Omental fat pad (tissue), 4 donors: ENCODE data around the gene MAGI1. TPM values are rescaled to one million over a fixed set of nuclear protein-coding genes. Genes with fewer than 3 reads are reported as not detected.
"Not testable (repeated sequence)": the region's sequence is repeated elsewhere in the genome, so short reads cannot be mapped to it uniquely, and the experiment has no call there.

Experiments used
- ATAC-seq: fragments of 150-250 bp; one replicate; pipeline ENCODE4 v1.9.1; 2016; ENCODE audit warnings: mild to moderate bottlenecking, moderate library complexity; ENCODE audit not compliant: low FRiP score
- DNase-seq: peaks from one replicate; pipeline ENCODE4 v3.0.0-alpha.2; 2019; ENCODE audit warnings: low spot score
- total RNA-seq, 4 donors: library from RNA; depleted of rRNA; stranded (reverse); fragments of >200 nt; gene quantifications; one replicate each; pipeline ENCODE4 v1.1.0, GENCODE V29; 2016
- TF ChIP-seq, protein P1 (sequence below), 3 donors: fragments of 450-650 bp; IDR thresholded peaks; one replicate each; pipeline ENCODE4 v1.5.1; 2016 to 2017; ENCODE audit warnings: antibody characterized with exemption in 3 of 3, mild to moderate bottlenecking in 3 of 3, moderate library complexity in 2 of 3

The MAGI1 gene
- total RNA-seq, 4 donors from 2014 or later = 22.9 to 38.8 (median 34.3) TPM

- ATAC-seq (peak; percentile 62), DNase-seq (no peak)
- TF ChIP-seq, protein P1, sequence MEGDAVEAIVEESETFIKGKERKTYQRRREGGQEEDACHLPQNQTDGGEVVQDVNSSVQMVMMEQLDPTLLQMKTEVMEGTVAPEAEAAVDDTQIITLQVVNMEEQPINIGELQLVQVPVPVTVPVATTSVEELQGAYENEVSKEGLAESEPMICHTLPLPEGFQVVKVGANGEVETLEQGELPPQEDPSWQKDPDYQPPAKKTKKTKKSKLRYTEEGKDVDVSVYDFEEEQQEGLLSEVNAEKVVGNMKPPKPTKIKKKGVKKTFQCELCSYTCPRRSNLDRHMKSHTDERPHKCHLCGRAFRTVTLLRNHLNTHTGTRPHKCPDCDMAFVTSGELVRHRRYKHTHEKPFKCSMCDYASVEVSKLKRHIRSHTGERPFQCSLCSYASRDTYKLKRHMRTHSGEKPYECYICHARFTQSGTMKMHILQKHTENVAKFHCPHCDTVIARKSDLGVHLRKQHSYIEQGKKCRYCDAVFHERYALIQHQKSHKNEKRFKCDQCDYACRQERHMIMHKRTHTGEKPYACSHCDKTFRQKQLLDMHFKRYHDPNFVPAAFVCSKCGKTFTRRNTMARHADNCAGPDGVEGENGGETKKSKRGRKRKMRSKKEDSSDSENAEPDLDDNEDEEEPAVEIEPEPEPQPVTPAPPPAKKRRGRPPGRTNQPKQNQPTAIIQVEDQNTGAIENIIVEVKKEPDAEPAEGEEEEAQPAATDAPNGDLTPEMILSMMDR (IDR thresholded peaks at IDR 0.05) = no peak
Measured at GRCh38 chr3:66053550-66054094, 14.9 kb upstream of the MAGI1 start.

DNA sequence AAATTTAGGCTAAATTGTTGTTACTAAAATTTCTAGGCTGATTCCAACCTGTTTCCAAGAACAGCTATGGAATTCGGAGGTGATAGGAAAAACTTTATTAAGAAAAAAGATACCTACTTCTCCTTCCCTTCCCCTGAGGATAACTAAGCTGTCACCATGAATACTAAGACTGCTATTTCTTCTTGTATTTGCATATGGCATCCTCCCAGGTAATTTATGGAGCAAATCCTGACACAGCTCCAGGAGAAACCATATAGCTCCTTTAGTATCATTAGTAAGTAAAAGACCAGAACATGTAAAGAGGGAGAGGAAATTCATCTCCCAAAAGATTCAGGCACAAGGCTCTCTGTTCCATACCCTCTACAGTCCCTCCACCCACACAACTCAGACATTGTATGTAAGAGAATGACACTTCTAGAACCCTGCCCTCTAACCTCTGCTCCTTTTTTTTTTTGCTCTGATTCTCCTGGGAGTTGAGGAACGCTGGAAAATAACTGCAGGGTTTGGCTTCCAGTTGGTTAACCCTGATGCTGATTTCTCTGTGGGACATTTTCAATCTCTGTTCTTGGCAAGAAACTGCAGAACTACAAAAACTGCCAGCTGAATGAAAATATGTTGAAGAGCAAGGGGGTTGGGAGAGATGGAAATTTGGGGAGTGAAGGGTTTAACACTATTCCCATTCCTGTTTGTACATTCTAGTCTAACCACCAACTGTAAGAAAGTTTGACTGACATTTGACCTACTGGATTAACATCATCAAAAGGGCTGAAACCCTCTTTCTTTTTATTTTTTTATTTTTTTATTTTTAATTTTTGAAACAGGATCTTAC lies 14.2 kb upstream of the MAGI1 start:
- no peak for ATAC-seq
- no peak for DNase-seq
- TF ChIP-seq, protein P1 (IDR thresholded peaks at IDR 0.05) = no peak

DNA sequence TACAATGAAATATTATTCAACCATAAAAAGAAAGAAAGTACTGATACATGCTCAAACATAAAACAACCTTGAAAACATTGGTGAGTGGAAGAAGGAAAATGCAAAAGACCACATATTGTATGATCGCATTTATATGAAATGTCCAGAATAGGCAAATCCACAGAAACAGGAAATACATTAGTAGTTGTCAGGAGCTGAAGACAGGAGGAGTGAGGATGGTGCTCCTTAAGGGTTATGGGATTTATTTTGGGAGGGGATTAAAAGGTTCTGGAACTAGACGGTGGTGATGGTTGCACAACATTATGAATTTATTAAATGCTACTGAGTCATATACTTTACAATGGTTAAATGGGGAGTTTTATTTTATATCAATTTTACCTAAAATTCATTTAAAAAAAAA lies 12.1 kb upstream of the MAGI1 start:
- TF ChIP-seq, protein P1 (IDR thresholded peaks at IDR 0.05) = no peak
- DNase-seq (no peak), ATAC-seq (no peak)

GRCh38 chr3:66048051-66048395 lies 9.3 kb upstream of the MAGI1 start:
- TF ChIP-seq, protein P1 (IDR thresholded peaks at IDR 0.05) = no peak
- ATAC-seq = no peak
- DNase-seq = no peak

GRCh38 chr3:66047311-66048050 lies 8.8 kb upstream of the MAGI1 start:
- peak; percentile 92 for ATAC-seq
- no peak for DNase-seq
- TF ChIP-seq, protein P1 (IDR thresholded peaks at IDR 0.05) = no peak

DNA sequence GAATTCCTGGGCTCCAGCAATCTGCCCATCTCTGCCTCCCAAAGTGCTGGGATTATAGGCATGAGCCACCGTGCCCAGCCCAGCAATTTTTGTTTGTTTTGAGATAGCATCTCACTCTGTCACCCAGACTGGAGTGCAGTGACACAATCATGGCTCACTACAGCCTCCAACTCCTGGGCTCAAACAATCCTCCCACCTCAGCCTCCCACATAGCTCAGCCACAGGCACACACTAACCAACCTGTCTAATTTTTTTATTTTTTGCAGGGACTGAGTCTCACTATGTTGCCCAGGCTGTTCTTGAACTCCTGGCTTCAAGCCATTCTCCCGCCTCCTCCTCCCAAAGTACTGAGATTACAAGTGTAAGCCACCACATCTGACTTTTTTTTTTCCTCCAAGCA lies 7.6 kb upstream of the MAGI1 start:
- ATAC-seq, DNase-seq: not testable (repeated sequence)

GRCh38 chr3:66041828-66042227 lies 3.1 kb upstream of the MAGI1 start:
- DNase-seq = no peak
- no peak for ATAC-seq
- TF ChIP-seq, protein P1 (IDR thresholded peaks at IDR 0.05) = no peak
